ENCODE results near the gene SLC12A1.

The SLC12A1 gene

GRCh38 chr15:48191574-48192225 lies 14.4 kb upstream of the SLC12A1 start, which contains the start of gene CTXN2:
TSS of gene CTXN2 (plus strand) at chr15:48191665. CDS start at chr15:48201301, 9,636 bp downstream.
- Histone ChIP-seq H3K4me1 (ENCODE audit: insufficient read depth, low read length) (no peaks in the 10 kb centered on the region), H3K9ac (ENCODE audit: low read depth, low read length) (no peak within 1 kb of the TSS), H2AFZ (ENCODE audit: low read depth, low read length) (no peak within 1 kb of the TSS), H3K79me2 (ENCODE audit: insufficient read depth, low read length) (no peaks in the 10 kb centered on the region), H3K4me2 (ENCODE audit: insufficient read depth, low read length) (no peak within 1 kb of the TSS), H3K9me3 (ENCODE audit: insufficient read depth, low read length, severe bottlenecking) (no peaks in the 10 kb centered on the region), H3K27ac (ENCODE audit: low read length) (no peak within 1 kb of the TSS), H3K4me3 (ENCODE audit: low read depth in 1 of 2, low read length in 2 of 2) (no peak within 1 kb of the TSS), H3K27me3 (ENCODE audit: insufficient read depth, low read length, poor library complexity) (no peaks in the 10 kb centered on the region), H3K36me3 (ENCODE audit: insufficient read depth, low read length) (no peaks in the 10 kb centered on the region), H4K20me1 (ENCODE audit: insufficient read depth, low read length) (no peaks in the 10 kb centered on the region)
- ATAC-seq (ENCODE audit: insufficient read depth, low read depth) (no peak), DNase-seq (no peak)
- TF ChIP-seq EZH2 (IDR thresholded peaks at IDR 0.05; ENCODE audit: borderline replicate concordance, low read depth, low read length, severe bottlenecking) (no peak), CTCF (IDR thresholded peaks at IDR 0.05; ENCODE audit: borderline replicate concordance, extremely low read depth, low read length, poor library complexity, severe bottlenecking) (no peak)

GRCh38 chr15:48202068-48202467 lies 4.0 kb upstream of the SLC12A1 start:
- Histone ChIP-seq H3K9ac (ENCODE audit: low read depth, low read length) (no peak overlapping the region), H4K20me1 (ENCODE audit: insufficient read depth, low read length) (no peaks in the 10 kb centered on the region), H3K4me3 (ENCODE audit: low read depth in 1 of 2, low read length in 2 of 2) (no peak overlapping the region), H2AFZ (ENCODE audit: low read depth, low read length) (no peak overlapping the region), H3K27ac (ENCODE audit: low read length) (no peak overlapping the region), H3K27me3 (ENCODE audit: insufficient read depth, low read length, poor library complexity) (no peaks in the 10 kb centered on the region), H3K9me3 (ENCODE audit: insufficient read depth, low read length, severe bottlenecking) (no peaks in the 10 kb centered on the region), H3K36me3 (ENCODE audit: insufficient read depth, low read length) (no peaks in the 10 kb centered on the region), H3K4me1 (ENCODE audit: insufficient read depth, low read length) (no peaks in the 10 kb centered on the region), H3K79me2 (ENCODE audit: insufficient read depth, low read length) (no peaks in the 10 kb centered on the region), H3K4me2 (ENCODE audit: insufficient read depth, low read length) (no peak overlapping the region)
- TF ChIP-seq EZH2 (IDR thresholded peaks at IDR 0.05; ENCODE audit: borderline replicate concordance, low read depth, low read length, severe bottlenecking) = no peak
- TF ChIP-seq CTCF (IDR thresholded peaks at IDR 0.05; ENCODE audit: borderline replicate concordance, extremely low read depth, low read length, poor library complexity, severe bottlenecking) = no peak
- DNase-seq (no peak), ATAC-seq (ENCODE audit: insufficient read depth, low read depth) (no peak)

- Histone ChIP-seq H3K4me3 (ENCODE audit: low read depth in 1 of 2, low read length in 2 of 2) (no peak overlapping the region), H4K20me1 (ENCODE audit: insufficient read depth, low read length) (no peaks in the 10 kb centered on the region), H3K9ac (ENCODE audit: low read depth, low read length) (no peak overlapping the region), H3K4me1 (ENCODE audit: insufficient read depth, low read length) (no peaks in the 10 kb centered on the region), H3K27ac (ENCODE audit: low read length) (no peak overlapping the region), H3K27me3 (ENCODE audit: insufficient read depth, low read length, poor library complexity) (no peaks in the 10 kb centered on the region), H2AFZ (ENCODE audit: low read depth, low read length) (no peak overlapping the region), H3K36me3 (ENCODE audit: insufficient read depth, low read length) (no peaks in the 10 kb centered on the region), H3K4me2 (ENCODE audit: insufficient read depth, low read length) (no peak overlapping the region), H3K79me2 (ENCODE audit: insufficient read depth, low read length) (no peaks in the 10 kb centered on the region), H3K9me3 (ENCODE audit: insufficient read depth, low read length, severe bottlenecking) (no peaks in the 10 kb centered on the region)
- DNase-seq = no peak
- no peak for ATAC-seq (ENCODE audit: insufficient read depth, low read depth)
- TF ChIP-seq CTCF (IDR thresholded peaks at IDR 0.05; ENCODE audit: borderline replicate concordance, extremely low read depth, low read length, poor library complexity, severe bottlenecking) (no peak), EZH2 (IDR thresholded peaks at IDR 0.05; ENCODE audit: borderline replicate concordance, low read depth, low read length, severe bottlenecking) (no peak)
Measured at GRCh38 chr15:48221261-48221660, 15.2 kb downstream of the SLC12A1 start.
